Measurements from ENCODE around the gene CCDC192. TPM values are rescaled to one million over a fixed set of nuclear protein-coding genes. Genes with fewer than 3 reads are reported as not detected.

The CCDC192 gene
- total and polyA plus RNA-seq, 5 experiments from 2014 or later: not detected

DNA sequence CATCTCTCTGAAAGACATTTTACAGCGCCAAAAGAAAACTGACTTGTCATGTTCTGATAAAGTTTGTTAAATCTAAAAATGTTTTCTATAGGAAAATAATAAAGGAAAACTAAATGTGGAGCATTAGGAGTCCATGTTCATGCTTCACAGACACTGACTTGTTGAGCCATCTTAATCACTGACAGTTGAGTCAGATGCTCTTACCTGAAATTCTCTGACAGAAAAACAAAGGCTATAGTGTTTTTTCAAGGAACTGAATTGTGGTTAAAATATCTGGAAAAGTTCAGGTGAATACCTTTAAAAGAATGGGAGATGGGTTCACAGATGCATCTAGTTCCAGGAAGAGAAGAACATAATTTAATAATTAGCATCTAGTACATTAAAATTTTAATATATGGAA lies 266.9 kb downstream of the CCDC192 start:
- H3K36me3 Mint-ChIP-seq: peaks cover 25 to 35% (median 26%) of the 10 kb centered on the region in 3 donors

GRCh38 chr5:127970854-127971425 lies 267.7 kb downstream of the CCDC192 start:
- peaks cover 19 to 30% (median 19%) of the 10 kb centered on the region in 3 donors for H3K36me3 Mint-ChIP-seq

More for the DNA sequence above, 266.9 kb downstream of the CCDC192 start:
- ATAC-seq: no peak
- POLR2A ChIA-PET: no interaction called here
- H3K9me3 Mint-ChIP-seq: peaks cover 0 to 10% (median 3%) of the 10 kb centered on the region in 9 donors
- no peak overlapping the region for H3K27ac Mint-ChIP-seq
- peaks cover 0 to 2% (median 0%) of the 10 kb centered on the region in 4 donors for H3K4me1 Mint-ChIP-seq
- no peak for DNase-seq
- no peaks in the 10 kb centered on the region for H3K27me3 Mint-ChIP-seq
- no peak overlapping the region for H3K4me3 Mint-ChIP-seq

DNA sequence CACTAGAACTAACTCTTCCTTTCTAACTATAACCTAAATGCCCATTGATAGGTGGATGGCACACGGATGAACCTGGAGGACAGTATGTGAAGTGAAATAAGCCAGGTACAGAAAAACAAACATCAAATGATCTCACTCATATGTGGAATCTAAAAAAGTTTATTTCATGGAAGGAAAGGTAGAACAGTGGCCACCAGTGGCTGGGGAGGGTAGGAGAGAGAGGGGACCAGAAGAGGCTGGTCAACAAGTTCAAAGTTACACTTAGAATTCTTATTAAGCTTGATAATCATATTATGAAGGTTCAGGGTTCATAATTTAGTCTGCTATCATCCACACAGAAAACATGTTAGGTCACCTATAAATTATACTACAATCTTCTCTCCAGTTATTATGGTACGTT lies 272.8 kb downstream of the CCDC192 start:
- Mint-ChIP-seq H3K4me1 (peaks cover 0 to 2% (median 0%) of the 10 kb centered on the region in 4 donors), H3K4me3 (no peak overlapping the region), H3K36me3 (peaks cover 0 to 7% (median 4%) of the 10 kb centered on the region in 3 donors), H3K27ac (no peak overlapping the region), H3K27me3 (no peaks in the 10 kb centered on the region), H3K9me3 (peaks cover 0 to 3% (median 0%) of the 10 kb centered on the region in 9 donors)
- no peak for DNase-seq
- POLR2A ChIA-PET: no interaction called here
- no peak for ATAC-seq

More at GRCh38 chr5:127970854-127971425, 267.7 kb downstream of the CCDC192 start:
- Mint-ChIP-seq H3K4me1 (peaks cover 0 to 2% (median 0%) of the 10 kb centered on the region in 4 donors), H3K4me3 (no peak overlapping the region), H3K9me3 (peaks cover 0 to 10% (median 0%) of the 10 kb centered on the region in 9 donors), H3K27me3 (no peaks in the 10 kb centered on the region), H3K27ac (peak overlapping the region in 1 of 10 donors; percentile 1)
- DNase-seq (no peak), ATAC-seq (no peak)
- POLR2A ChIA-PET: no interaction called here

DNA sequence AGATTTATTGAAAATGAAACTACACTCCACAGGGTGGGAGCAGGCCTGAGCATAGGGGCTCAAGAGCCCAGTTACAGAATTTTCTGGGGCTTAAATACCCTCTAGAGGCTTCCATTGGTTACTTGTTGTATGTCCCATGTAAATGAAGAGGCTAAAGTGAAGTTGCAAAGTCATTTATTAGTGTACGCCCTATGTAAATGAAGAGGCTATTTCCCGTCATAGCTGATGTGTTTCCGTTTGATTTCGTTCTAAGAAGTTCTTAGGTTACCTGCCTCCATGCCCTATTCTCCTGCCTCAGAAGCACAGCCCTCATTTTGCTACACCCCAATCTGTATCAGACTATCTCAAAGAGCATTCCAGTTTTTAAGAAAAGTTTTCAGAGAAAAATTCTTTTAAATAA lies 273.3 kb downstream of the CCDC192 start:
- ATAC-seq (no peak), DNase-seq (no peak)
- Mint-ChIP-seq H3K27me3 (no peaks in the 10 kb centered on the region), H3K9me3 (peaks cover 0 to 3% (median 0%) of the 10 kb centered on the region in 9 donors), H3K4me1 (peaks cover 0 to 4% (median 0%) of the 10 kb centered on the region in 4 donors), H3K36me3 (peaks cover 0 to 7% (median 5%) of the 10 kb centered on the region in 3 donors), H3K4me3 (no peak overlapping the region), H3K27ac (no peak overlapping the region)
- POLR2A ChIA-PET: no interaction called here

DNA sequence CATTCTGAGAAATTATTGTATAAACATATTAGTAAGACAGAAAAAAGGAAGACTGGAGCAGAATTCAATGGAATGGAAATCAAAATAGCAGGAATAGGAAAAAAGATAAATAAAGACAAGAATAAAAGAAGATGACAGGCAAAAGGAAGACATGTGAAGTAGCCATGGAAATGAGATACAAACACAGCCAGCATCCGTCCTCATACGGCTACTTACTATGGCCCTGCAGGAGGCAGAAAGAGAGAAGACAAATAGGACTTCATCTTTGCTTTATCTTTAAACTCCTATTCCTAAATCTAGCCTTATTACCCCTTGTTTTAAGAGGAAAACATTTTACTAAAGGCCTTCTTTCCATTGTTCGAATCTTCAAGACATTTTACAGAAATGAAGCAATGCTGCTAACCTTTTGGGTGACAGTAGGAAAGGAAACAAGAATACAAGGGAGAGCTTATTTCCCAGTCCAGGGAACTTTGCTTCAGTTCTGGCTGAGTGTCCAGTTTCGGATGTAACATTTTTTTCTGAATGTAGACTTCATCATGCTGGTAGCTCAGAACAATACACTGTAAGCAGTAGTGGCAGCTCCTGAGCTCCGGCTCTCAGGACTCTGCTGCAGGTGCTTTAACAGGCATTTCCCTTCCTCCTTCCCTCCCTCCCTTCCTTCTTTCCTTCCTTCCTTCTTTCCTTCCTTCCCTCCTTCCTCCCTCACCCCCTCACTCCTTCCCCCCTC lies 274.0 kb downstream of the CCDC192 start:
- ATAC-seq (no peak), DNase-seq (no peak)
- Mint-ChIP-seq H3K4me1 (peaks cover 0 to 4% (median 0%) of the 10 kb centered on the region in 4 donors), H3K36me3 (peaks cover 0 to 10% (median 6%) of the 10 kb centered on the region in 3 donors), H3K27me3 (no peaks in the 10 kb centered on the region), H3K9me3 (peaks cover 0 to 3% (median 0%) of the 10 kb centered on the region in 9 donors), H3K27ac (no peak overlapping the region), H3K4me3 (no peak overlapping the region)
- POLR2A ChIA-PET: no interaction called here

DNA sequence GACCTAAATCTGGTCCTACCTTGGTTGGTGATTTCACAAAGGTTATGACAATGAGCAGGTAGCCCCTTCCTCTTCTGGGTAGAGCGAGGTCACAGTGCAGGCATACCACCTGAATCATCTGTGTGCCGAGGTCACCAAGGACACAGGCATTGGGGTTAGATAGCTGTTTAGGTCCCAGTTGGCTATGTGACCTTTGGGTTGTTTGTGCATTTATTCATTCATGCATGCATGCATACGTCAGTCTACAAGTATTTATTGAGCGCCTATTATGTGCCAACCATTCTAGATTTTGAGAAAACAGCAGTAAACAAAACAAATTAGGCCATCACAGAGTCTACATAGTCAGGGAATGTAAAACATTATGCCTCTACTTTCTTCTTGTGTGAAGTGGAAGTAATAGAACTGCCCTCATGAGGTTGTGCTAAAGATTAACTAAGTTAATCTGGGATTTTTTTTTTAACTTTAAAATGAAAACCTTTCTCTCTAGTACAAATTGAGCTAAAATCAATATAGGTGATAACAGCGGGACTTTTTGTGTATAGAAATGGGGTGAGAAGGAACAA lies 275.6 kb downstream of the CCDC192 start:
- no peak overlapping the region for H3K4me3 Mint-ChIP-seq
- H3K36me3 Mint-ChIP-seq: peaks cover 4 to 14% (median 5%) of the 10 kb centered on the region in 3 donors
- no peaks in the 10 kb centered on the region for H3K27me3 Mint-ChIP-seq
- ATAC-seq (no peak), DNase-seq (no peak)
- no peaks in the 10 kb centered on the region for H3K9me3 Mint-ChIP-seq
- peaks cover 0 to 6% (median 0%) of the 10 kb centered on the region in 4 donors for H3K4me1 Mint-ChIP-seq
- POLR2A ChIA-PET: no interaction called here
- no peak overlapping the region for H3K27ac Mint-ChIP-seq

GRCh38 chr5:127979475-127979874 lies 276.3 kb downstream of the CCDC192 start:
- H3K36me3 Mint-ChIP-seq: peaks cover 4 to 14% (median 5%) of the 10 kb centered on the region in 3 donors
- H3K4me1 Mint-ChIP-seq: peaks cover 0 to 6% (median 0%) of the 10 kb centered on the region in 4 donors
- no peak overlapping the region for H3K4me3 Mint-ChIP-seq
- H3K27me3 Mint-ChIP-seq: no peaks in the 10 kb centered on the region
- no peaks in the 10 kb centered on the region for H3K9me3 Mint-ChIP-seq
- ATAC-seq: no peak
- no peak overlapping the region for H3K27ac Mint-ChIP-seq
- POLR2A ChIA-PET: no interaction called here
- no peak for DNase-seq

GRCh38 chr5:127980843-127981242 lies 277.7 kb downstream of the CCDC192 start:
- POLR2A ChIA-PET: interaction anchor here (1.1 kb wide), 1 partner anchor 31 kb away, joined by 3 read pairs; no protein-coding TSS in a partner anchor
- no peaks in the 10 kb centered on the region for H3K27me3 Mint-ChIP-seq
- H3K4me3 Mint-ChIP-seq: no peak overlapping the region
- no peak overlapping the region for H3K27ac Mint-ChIP-seq
- no peaks in the 10 kb centered on the region for H3K9me3 Mint-ChIP-seq
- DNase-seq (no peak), ATAC-seq (no peak)
- peaks cover 4 to 14% (median 5%) of the 10 kb centered on the region in 3 donors for H3K36me3 Mint-ChIP-seq
- peaks cover 0 to 6% (median 0%) of the 10 kb centered on the region in 4 donors for H3K4me1 Mint-ChIP-seq

- Mint-ChIP-seq H3K27me3 (no peaks in the 10 kb centered on the region), H3K4me3 (no peak overlapping the region), H3K4me1 (peaks cover 0 to 6% (median 0%) of the 10 kb centered on the region in 4 donors), H3K9me3 (no peaks in the 10 kb centered on the region), H3K27ac (no peak overlapping the region), H3K36me3 (peaks cover 4 to 13% (median 5%) of the 10 kb centered on the region in 3 donors)
- POLR2A ChIA-PET: interaction anchor here (1.1 kb wide), 1 partner anchor 31 kb away, joined by 3 read pairs; no protein-coding TSS in a partner anchor
- ATAC-seq: no peak
- no peak for DNase-seq
Observed at GRCh38 chr5:127981498-127981897, 278.3 kb downstream of the CCDC192 start.

DNA sequence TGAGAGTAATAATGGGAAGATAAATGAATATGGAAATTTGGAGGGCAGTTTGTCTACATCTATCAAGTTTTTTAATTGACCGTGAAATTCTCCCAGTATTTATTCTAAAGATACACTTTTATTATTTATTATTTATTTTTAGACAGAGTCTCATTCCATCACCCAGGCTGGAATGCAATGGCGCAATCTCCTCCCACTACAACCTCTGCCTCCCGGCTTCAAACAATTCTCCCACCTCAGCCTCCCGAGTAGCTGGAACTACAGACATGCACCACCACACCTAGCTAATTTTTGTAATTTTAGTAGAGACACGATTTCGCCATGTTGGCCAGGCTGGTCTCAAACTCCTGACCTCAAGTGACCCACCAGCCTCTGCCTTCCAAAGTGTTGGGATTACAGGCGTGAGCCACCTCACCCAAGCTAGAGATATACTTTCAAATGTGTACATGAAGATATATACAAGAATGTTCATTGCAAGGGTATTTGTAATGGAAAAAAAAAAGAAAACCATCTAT lies 282.7 kb downstream of the CCDC192 start:
- Mint-ChIP-seq H3K4me1 (peaks cover 0 to 4% (median 0%) of the 10 kb centered on the region in 4 donors), H3K4me3 (no peak overlapping the region), H3K9me3 (peaks cover 0 to 9% (median 0%) of the 10 kb centered on the region in 9 donors), H3K36me3 (peaks cover 5 to 13% (median 6%) of the 10 kb centered on the region in 3 donors), H3K27ac (no peak overlapping the region), H3K27me3 (no peaks in the 10 kb centered on the region)
- DNase-seq: no peak
- ATAC-seq: no peak
- POLR2A ChIA-PET: no interaction called here

DNA sequence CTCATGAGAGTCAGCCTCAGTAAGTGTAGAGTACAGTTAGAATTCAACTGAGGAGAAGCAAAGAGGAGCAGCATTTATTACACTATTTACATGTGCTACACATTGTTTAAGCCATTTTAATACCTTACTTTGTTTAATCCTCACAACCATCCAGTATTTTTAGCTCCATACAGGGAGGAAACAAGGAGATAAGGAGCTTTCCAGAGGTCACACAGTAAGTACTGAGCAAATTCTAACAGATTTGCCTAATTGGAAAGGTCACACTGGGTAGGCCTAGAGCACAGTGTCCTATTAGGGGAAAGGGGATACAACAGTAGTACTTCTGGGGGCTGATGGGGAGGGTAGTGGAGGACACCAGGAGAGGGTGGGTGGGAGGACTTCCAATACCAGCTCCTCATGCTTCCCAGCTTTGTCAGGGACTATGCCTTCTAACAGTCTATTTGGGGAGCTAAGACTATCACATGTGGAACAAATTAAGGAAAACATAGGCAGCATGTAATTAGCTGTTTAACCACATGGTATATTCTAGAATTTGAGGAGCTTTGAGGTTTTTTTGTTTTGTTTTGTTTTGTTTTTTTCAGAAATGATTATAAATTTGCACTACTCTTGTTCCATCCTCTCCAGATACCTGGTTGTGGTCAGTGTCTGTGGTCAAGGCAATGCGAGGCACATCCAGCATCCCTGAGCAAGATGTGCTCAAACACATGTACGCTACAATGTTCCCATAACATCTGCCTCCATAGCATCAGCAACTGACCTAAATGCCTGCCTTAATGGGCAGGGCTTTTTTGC lies 284.4 kb downstream of the CCDC192 start:
- Mint-ChIP-seq H3K4me1 (peaks cover 0 to 2% (median 0%) of the 10 kb centered on the region in 4 donors), H3K4me3 (no peak overlapping the region), H3K36me3 (peaks cover 12 to 17% (median 12%) of the 10 kb centered on the region in 3 donors), H3K27me3 (no peaks in the 10 kb centered on the region), H3K9me3 (peaks cover 0 to 13% (median 3%) of the 10 kb centered on the region in 9 donors), H3K27ac (peak overlapping the region in 1 of 10 donors; percentile 36)
- no peak for DNase-seq
- POLR2A ChIA-PET: no interaction called here
- no peak for ATAC-seq

GRCh38 chr5:127988146-127988760 lies 285.1 kb downstream of the CCDC192 start:
- ATAC-seq (no peak), DNase-seq (no peak)
- POLR2A ChIA-PET: no interaction called here
- Mint-ChIP-seq H3K4me1 (peaks cover 0 to 3% (median 0%) of the 10 kb centered on the region in 4 donors), H3K9me3 (peaks cover 0 to 13% (median 6%) of the 10 kb centered on the region in 9 donors), H3K4me3 (no peak overlapping the region), H3K27me3 (no peaks in the 10 kb centered on the region), H3K27ac (no peak overlapping the region), H3K36me3 (peaks cover 11 to 20% (median 17%) of the 10 kb centered on the region in 3 donors)

Data from naive thymus-derived CD8-positive, alpha-beta T cell (primary cell).